Measurements from ENCODE around the gene EIF3D. TPM values are rescaled to one million over a fixed set of nuclear protein-coding genes. Genes with fewer than 3 reads are reported as not detected.
A peak's percentile ranks its signal among the peaks of the same experiment; 100 is the strongest.

The EIF3D gene
- total RNA-seq, 1 donor from 2014 or later: 135 TPM

DNA sequence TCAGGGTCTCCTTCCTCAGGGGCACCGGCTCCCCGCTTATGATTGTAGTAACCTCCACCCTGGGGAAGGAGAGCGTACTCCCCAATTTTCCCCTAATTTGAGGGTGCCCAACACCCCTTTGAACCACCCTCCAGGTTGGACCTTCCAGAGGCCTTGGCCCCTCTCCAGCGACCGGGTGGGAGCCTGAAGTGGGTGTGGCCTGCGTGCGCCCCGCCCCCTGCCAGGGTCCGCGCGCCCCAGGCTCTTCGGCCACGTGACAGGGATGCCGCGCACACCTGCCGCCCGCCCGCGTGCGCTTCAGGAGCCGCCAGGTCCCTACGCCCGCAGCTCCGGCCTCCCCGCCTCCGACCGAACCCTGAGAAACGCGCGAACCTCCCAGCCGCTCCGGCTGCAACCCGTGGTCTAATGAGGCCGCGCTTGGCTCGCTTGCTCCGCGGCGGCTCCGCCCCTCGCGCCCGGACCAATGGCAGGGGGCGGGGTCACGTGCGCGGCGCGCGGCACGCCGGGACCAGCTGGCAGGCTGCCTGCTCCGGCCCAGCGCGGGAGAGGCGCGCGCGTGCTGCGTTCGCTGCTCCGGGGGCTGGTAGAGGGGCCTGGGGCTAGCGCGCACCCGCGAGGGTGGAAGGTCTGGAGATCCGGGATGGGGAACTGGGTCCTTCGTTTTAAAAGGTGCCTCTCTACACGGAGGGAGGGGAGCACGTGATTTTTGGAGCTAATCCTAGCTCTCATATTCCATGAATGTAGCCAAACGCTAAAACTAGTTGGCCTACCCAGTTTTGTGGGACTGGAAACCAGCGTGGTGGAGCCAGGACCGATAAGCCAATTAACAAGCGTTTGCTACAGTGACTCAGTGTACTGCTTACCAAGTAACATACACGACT, 22.1 kb downstream of the EIF3D start, which contains the start of gene FOXRED2:
TSS of gene FOXRED2 (minus strand) at position 404 of the 881 bp plus-strand sequence. CDS start 618 bp downstream, outside the sequence.
- peak; percentile 59 for ATAC-seq

GRCh38 chr22:36505998-36506635, 22.8 kb downstream of the EIF3D start:
- no peak for ATAC-seq

- ATAC-seq: no peak
Measured at GRCh38 chr22:36497910-36498665, 30.9 kb downstream of the EIF3D start.

DNA sequence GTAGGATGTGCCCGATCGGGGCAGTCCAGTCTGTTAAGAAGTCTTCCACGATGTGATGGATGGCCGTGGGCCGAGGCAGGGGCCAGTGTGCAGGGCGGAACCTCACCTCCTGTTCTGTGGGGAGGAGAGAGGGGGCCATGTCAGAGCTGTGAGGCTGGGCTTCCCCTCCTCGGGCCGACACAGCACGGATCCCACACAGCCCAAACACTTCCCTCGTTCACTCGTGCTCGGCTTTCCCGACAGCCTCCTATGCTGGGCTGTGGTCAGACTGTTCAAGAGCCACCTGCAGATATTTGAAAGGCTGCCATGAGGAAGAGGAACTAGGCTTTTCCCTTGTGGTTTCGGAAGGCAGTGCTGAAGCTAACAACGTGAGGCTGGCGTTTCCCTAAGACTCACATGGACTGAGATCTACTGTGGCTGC, 35.3 kb downstream of the EIF3D start:
- no peak for ATAC-seq

- no peak for ATAC-seq
Measured at GRCh38 chr22:36492109-36492508, 36.9 kb downstream of the EIF3D start.

- no peak for ATAC-seq
Measured at GRCh38 chr22:36491155-36491554, 37.8 kb downstream of the EIF3D start.

GRCh38 chr22:36486619-36487384, 42.2 kb downstream of the EIF3D start:
- no peak for ATAC-seq

GRCh38 chr22:36481393-36482168, 47.4 kb downstream of the EIF3D start, which contains the start of gene TXN2:
TXN2 (minus strand) TSS chr22:36481640; CDS start chr22:36480837, 803 bp downstream.
- peak; percentile 95 for ATAC-seq

DNA sequence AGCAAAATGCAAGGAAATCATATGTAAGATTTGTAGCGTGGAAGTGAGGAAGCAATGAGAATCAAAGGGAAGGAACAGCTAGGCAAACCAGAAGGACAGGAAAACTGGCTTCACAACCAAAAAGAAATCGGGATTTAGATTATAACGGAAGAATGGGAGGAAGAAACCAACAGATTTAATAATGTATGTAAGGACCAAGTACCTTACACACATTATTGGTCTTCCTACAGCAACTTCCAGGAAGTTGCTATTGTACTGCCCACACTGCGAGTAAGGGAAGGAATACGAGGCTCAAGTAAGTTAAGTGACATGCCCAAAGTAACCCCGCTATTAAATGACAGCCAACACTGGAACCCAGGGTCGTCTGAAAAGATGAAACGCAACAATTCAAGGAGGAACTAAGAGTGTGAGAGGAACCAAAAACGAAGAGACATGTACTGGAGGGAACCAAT, 48.0 kb downstream of the EIF3D start:
- ATAC-seq: peak; percentile 3

- no peak for ATAC-seq
Measured at GRCh38 chr22:36478966-36479365, 50.0 kb downstream of the EIF3D start.

DNA sequence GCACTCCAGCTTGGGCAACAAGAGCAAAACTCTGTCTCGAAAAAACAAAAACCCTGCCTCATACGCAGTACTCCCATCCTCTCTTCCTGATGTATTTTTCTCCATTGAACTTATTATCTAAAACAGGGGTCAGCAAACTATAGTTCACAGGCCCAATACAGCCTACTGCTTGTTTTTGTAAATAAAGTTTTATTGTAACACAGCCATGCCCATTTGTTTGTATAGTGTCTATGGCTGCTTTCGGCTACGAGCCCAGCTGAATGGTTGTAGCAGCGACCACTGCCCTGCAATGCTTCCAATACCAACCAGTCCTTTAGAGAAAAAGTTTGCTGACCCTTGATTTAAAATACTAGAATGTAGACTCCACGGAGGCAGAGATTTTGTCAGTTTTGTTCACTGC, 53.6 kb downstream of the EIF3D start:
- no peak for ATAC-seq

DNA sequence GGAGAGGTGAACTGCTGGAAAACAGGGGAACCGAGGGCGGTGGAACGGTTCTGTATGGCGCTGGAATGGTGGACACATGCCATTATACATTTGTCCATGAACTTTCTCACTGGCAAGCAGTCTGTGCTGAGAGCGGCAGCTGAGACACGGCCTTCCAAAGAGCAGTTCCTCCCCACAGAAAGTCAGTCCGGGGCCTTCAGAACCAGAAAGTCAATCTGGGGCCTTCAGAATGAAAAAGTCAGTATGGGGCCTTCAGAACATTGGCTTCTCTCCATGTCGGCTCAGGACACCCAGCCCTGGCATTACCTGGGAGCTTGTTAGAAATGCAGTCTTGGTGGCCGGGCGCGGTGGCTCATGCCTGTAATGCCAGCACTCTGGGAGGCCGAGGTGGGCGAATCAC, 56.3 kb downstream of the EIF3D start:
- ATAC-seq: no peak

DNA sequence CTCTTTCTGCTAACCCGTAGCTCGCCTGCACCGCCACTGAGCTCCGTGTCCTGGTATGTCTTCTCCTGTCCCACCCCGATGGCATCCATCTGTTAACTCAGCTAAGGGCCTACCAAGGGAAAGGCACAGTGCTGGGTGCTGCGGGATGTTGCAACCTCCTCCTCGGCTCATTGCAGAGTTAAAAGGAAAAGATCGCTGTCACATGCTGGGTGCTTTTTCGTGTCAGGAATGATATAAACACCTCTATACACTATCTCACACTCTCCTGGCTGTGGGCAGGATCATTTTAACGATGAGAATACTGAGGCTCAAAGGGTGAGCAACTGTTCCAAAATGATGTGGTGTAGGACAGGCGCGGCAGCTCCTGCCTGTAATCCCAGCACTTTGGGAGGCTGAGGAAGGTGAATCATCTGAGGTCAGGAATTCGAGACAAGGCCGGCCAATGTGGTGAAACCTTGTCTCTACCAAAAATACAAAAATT, 57.6 kb downstream of the EIF3D start:
- ATAC-seq: peak; percentile 31

DNA sequence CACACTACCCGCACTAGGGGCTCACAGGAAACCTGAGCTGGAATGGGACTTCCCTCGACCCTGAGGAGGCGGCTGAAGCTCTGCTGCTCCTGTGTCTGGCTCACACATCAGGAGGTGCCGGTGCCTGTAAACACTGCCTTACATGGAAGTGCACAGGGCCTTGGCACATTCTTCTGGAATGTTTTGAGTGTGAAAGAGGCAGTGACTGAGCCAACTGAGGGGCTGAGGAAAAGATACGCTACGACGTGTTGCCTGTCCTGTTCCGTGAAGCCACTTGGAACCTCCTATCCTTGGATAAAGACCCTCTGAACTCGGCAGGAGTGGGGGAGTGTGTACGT, 58.0 kb downstream of the EIF3D start:
- peak; percentile 12 for ATAC-seq

DNA sequence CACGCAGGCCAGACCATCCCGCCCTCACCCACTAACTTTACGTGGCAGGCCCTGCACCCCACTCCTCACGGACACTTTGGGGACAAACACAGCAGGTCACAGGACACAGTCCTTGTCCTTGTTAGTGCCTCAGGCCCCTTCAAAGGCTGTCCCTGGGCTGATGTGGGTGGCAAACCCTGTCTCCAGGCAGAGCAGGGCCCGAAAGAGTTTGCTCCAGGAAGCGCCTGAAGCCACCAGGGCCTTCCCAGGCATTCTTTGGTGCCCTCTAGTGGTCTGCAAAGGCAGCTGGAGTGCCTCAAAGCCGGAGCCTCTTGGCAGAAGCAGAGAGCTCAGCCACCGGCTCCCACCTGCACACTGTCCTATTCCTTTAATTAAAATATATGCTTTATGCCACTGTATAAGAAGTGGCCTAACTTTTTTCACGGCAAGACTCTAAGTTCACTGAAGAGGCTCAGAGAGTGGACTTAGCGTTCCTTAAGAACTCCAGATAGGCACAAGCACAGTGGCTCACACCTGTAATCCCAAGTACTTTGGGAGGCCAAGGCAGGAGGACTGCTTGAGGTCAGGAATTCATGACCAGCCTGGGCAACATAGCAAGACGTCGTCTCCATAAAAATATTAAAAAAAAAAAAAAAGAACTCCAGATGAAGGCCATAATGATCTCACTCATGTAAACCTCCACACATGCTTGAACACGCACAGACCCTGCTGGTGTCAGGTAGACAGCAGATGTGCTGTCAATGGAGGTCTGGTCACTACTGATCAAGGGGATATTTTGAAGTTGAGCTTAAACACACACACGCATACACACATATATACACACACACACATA, 58.6 kb downstream of the EIF3D start:
- ATAC-seq: peak; percentile 68

DNA sequence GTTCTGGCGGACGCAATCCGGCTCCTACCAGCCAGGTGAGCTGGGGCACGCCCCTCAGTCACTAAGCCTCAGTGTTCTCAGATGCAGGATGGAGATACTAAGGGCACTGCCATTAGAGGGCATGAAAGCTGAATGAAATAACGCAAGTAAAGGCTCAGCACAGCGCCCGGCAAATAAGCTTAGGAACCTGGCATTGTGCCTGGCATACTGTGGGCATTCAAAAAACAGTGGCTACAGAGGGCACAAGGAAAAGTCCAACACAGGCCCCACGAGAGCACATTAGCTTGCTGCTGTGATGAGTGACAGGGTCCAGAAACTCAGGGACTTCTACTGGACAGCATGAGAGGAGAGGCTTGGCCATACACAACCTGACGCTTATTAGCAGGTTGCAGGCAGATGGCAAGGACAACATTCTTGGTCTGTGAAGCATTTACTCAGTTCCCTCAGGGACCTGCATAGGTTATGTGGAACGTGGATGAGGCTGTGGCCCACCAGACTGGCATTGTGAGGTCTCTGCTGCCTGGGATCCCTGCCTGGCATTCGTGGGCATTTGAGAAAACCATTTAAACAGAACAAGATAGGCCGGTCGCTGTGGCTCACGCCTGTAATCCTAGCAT, 59.8 kb downstream of the EIF3D start:
- ATAC-seq: no peak

GRCh38 chr22:36467946-36468345, 61.0 kb downstream of the EIF3D start:
- ATAC-seq: no peak

GRCh38 chr22:36467042-36467810, 61.7 kb downstream of the EIF3D start:
- no peak for ATAC-seq

DNA sequence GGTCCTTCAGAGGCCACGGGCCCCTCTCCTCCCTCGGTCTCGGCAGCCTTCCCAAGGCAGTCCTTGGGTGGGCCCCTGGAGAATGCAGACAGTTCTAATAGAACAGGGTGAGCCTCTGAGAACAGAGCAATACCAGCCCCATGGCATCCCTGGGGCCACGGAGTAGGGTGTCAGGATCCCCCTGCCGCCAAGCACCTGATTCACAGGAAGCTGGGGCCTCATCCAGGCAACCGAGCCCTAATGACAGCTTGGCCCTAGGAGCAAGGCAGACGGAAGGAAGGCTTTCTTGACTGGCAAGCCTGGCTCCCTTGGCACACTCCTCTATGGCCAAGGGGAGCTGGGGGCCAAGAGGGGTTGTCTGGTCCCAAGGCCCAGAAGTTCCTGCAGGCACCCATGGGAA, 62.7 kb downstream of the EIF3D start:
- no peak for ATAC-seq

Data from esophagus mucosa (tissue), 1 donor.